Transverse colon (tissue), 4 donors: ENCODE measurements around the gene BCAS1. TPM values are rescaled to one million over a fixed set of nuclear protein-coding genes. Genes with fewer than 3 reads are reported as not detected.
A peak's percentile ranks its signal among the peaks of the same experiment; 100 is the strongest.

Experiments used
- DNase-seq: peaks from one replicate; pipeline ENCODE4 v3.0.0-alpha.2; 2019
- H3K27ac ChIP-seq, 4 donors: fragments of 200-600 bp; sonication (generic); 2 replicates each; pipeline ENCODE4 v1.5.1; 2016 to 2018; ENCODE audit warnings: inconsistent platforms in 4 of 4
- H3K27me3 ChIP-seq: fragments of 200-600 bp; sonication (generic); 2 replicates; pipeline ENCODE4 v1.5.1; 2017; ENCODE audit warnings: inconsistent platforms
- H3K36me3 ChIP-seq, 4 donors: fragments of 200-600 bp; sonication (generic); 2 replicates each; pipeline ENCODE4 v1.5.1; 2017 to 2019; ENCODE audit warnings: inconsistent platforms in 4 of 4
- H3K4me1 ChIP-seq, 4 donors: fragments of 200-600 bp; sonication (generic); 2 replicates each; pipeline ENCODE4 v1.5.1; 2017 to 2020; ENCODE audit warnings: inconsistent platforms in 4 of 4
- H3K4me3 ChIP-seq, 4 donors: fragments of 200-600 bp; sonication (generic); 1 replicate in 1 of 4; 2 replicates in 3 of 4; pipeline versions ENCODE4 v1.5.1 to v1.6.1; 2017 to 2019; ENCODE audit warnings: inconsistent platforms in 4 of 4
- H3K9me3 ChIP-seq, 2 donors: fragments of 200-600 bp; sonication (generic); 2 replicates each; pipeline ENCODE4 v1.5.1; 2017 to 2019; ENCODE audit warnings: inconsistent platforms in 2 of 2
- EP300 ChIP-seq: sonication (generic); formaldehyde crosslinking; IDR thresholded peaks from one replicate; pipeline ENCODE4 v1.6.1; 2017; ENCODE audit warnings: antibody characterized with exemption, low read depth
- POLR2A ChIP-seq: fragments of 450-650 bp; IDR thresholded peaks from one replicate; pipeline ENCODE4 v1.6.1; 2016; ENCODE audit warnings: antibody characterized with exemption, mild to moderate bottlenecking, moderate library complexity
- POLR2AphosphoS5 ChIP-seq, 3 donors: sonication (generic); formaldehyde crosslinking; IDR thresholded peaks; one replicate each; pipeline ENCODE4 v1.6.1; 2016; ENCODE audit warnings: antibody characterized with exemption in 3 of 3
- WGBS, 2 donors: methylation state at CpG; one replicate each; pipeline ENCODE4 v1.1.5; 2018; ENCODE audit warnings: low coverage in 1 of 2; 5-methylcytosine and 5-hydroxymethylcytosine counted together
- in situ Hi-C, 4 donors: fragments of 200-750 bp; cut with MboI; loops; one replicate each; pipeline versions ENCODE4 v1.15.0 to v1.15.1; 2017; ENCODE audit warnings: low sequenced_read_pairs in 3 of 4, low pct_ligation_motif_present in 1 of 4, low pct_unique_long_range_greater_than_20kb in 1 of 4
- intact Hi-C: fragments of 100-400 bp; cut with DNase I; formaldehyde crosslinking; loops from one replicate; pipeline ENCODE4 v1.15.1; 2023; ENCODE audit warnings: low total_unique reads
- total RNA-seq, 4 donors: library from RNA; depleted of rRNA; stranded (reverse); fragments of >200 nt; gene quantifications; one replicate each; pipeline ENCODE4 v1.1.0, GENCODE V29; 2016
- TF ChIP-seq, protein P1 (sequence below), 5 experiments: fragments of 200-600 bp in 3 of 5; fragments of 450-650 bp in 2 of 5; sonication (generic) in 3 of 5; IDR thresholded peaks; 1 replicate in 2 of 5; 2 replicates in 3 of 5; pipeline ENCODE4 v1.5.1; 2016 to 2017; ENCODE audit warnings: antibody characterized with exemption in 5 of 5, inconsistent platforms in 3 of 5, mild to moderate bottlenecking in 2 of 5, moderate library complexity in 1 of 5

Gene BCAS1
- total RNA-seq, 4 donors from 2014 or later: 68.9 to 127 (median 89.0) TPM

- no peaks in the 10 kb centered on the region for H3K36me3 ChIP-seq
- intact Hi-C loops (no loop called here), in situ Hi-C loops (loop anchor here in 1 of 4 donors (25.0 kb wide), 1 partner anchor 562 kb away; no protein-coding TSS in a partner anchor)
These were observed 4.9 kb upstream of the BCAS1 start for GRCh38 chr20:54075322-54075721.

GRCh38 chr20:54074511-54074910 is 4.1 kb upstream of the BCAS1 start:
- no peak for DNase-seq
- in situ Hi-C loops: loop anchor here in 2 of 4 donors (25.0 kb wide), 1 partner anchor 512 kb away; no protein-coding TSS in a partner anchor
- 79 to 85% methylated on average over 2 to 4 of the region's 4 CpGs for WGBS, 2 donors
- H3K4me1 ChIP-seq: peaks cover 0 to 22% (median 7%) of the 10 kb centered on the region in 4 donors
- no peaks in the 10 kb centered on the region for H3K27me3 ChIP-seq
- H3K27ac ChIP-seq: peak overlapping the region in 2 of 4 donors; percentile 18 to 36
- intact Hi-C loops: no loop called here
- no peaks in the 10 kb centered on the region for H3K9me3 ChIP-seq
- no peaks in the 10 kb centered on the region for H3K36me3 ChIP-seq
- TF ChIP-seq POLR2A (no peak), EP300 (no peak), POLR2AphosphoS5 (IDR thresholded peaks at IDR 0.05) (no peak)
- TF ChIP-seq, protein P1, sequence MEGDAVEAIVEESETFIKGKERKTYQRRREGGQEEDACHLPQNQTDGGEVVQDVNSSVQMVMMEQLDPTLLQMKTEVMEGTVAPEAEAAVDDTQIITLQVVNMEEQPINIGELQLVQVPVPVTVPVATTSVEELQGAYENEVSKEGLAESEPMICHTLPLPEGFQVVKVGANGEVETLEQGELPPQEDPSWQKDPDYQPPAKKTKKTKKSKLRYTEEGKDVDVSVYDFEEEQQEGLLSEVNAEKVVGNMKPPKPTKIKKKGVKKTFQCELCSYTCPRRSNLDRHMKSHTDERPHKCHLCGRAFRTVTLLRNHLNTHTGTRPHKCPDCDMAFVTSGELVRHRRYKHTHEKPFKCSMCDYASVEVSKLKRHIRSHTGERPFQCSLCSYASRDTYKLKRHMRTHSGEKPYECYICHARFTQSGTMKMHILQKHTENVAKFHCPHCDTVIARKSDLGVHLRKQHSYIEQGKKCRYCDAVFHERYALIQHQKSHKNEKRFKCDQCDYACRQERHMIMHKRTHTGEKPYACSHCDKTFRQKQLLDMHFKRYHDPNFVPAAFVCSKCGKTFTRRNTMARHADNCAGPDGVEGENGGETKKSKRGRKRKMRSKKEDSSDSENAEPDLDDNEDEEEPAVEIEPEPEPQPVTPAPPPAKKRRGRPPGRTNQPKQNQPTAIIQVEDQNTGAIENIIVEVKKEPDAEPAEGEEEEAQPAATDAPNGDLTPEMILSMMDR (IDR thresholded peaks at IDR 0.05): no peak
- H3K4me3 ChIP-seq: no peak overlapping the region

More at GRCh38 chr20:54075322-54075721, 4.9 kb upstream of the BCAS1 start:
- DNase-seq: no peak
- Histone ChIP-seq H3K27ac (peak overlapping the region in 1 of 4 donors; percentile 36), H3K27me3 (no peaks in the 10 kb centered on the region), H3K4me1 (peaks cover 0 to 19% (median 4%) of the 10 kb centered on the region in 4 donors), H3K9me3 (no peaks in the 10 kb centered on the region), H3K4me3 (no peak overlapping the region)
- TF ChIP-seq POLR2AphosphoS5 (IDR thresholded peaks at IDR 0.05): no peak
- no peak for TF ChIP-seq POLR2A
- TF ChIP-seq EP300: no peak
- 50 to 54% methylated on average over 1 of the region's 1 CpG for WGBS, 2 donors

DNA sequence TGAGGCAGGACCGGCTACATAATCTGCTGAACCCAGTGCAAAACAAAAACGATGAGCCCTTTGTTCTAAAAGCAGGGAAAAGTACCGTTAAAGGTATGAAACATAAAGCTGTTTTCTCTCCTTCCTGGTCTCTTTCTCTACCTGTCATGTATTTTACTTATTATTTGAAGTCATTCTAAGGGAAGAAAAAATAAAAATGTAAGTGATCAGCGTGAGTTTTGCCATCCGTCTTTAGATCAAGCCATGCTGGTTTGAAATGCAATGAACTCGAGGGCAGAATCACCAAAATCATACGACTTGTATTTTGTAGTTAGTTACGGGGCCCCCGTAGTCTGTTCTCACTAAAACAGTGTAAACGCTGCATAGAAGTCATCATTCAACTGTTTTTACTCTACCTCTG is 2.9 kb upstream of the BCAS1 start:
- Histone ChIP-seq H3K27ac (no peak overlapping the region), H3K36me3 (no peaks in the 10 kb centered on the region), H3K4me1 (peaks cover 0 to 30% (median 11%) of the 10 kb centered on the region in 4 donors), H3K27me3 (no peaks in the 10 kb centered on the region), H3K9me3 (no peaks in the 10 kb centered on the region), H3K4me3 (no peak overlapping the region)
- intact Hi-C loops: no loop called here
- TF ChIP-seq EP300: no peak
- TF ChIP-seq, protein P1 (IDR thresholded peaks at IDR 0.05): no peak
- TF ChIP-seq POLR2A: no peak
- TF ChIP-seq POLR2AphosphoS5 (IDR thresholded peaks at IDR 0.05): no peak
- DNase-seq: no peak
- in situ Hi-C loops: loop anchor here in 2 of 4 donors (25.0 kb wide), 1 partner anchor 511 kb away; no protein-coding TSS in a partner anchor
- WGBS, 2 donors: 80 to 89% methylated on average over 9 to 10 of the region's 10 CpGs

DNA sequence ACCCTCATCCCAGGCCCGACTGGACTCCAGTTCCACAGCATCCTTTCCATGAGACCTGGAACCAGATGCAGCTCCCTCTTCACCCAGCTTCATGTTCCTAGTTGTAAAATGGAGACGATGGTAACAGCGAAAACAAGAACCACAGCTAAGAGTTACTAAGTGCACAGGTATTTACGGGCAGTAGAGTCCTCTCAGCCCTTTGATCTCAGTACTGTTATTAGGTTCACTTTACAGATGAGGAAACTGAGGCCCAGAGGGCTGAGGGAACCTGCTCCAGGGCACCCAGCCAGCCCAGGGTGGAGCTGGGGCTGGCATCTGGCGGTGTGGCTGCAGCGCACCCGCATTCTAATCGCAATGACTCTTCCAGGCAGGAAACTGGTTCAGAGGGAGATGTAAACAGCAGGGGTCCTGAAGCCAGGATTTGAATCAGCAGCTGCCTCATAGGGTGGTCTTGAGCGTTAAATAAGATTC is 858 bp downstream of the BCAS1 start:
- Histone ChIP-seq H3K27me3 (no peaks in the 10 kb centered on the region), H3K4me3 (peak overlapping the region in 3 of 4 donors; percentile 16 to 51 (median 24)), H3K27ac (peak overlapping the region; percentile 74 to 87 (median 82)), H3K9me3 (no peaks in the 10 kb centered on the region), H3K4me1 (peaks cover 0 to 48% (median 25%) of the 10 kb centered on the region in 4 donors), H3K36me3 (no peaks in the 10 kb centered on the region)
- TF ChIP-seq EP300: no peak
- TF ChIP-seq, protein P1 (IDR thresholded peaks at IDR 0.05): no peak
- no peak for TF ChIP-seq POLR2AphosphoS5 (IDR thresholded peaks at IDR 0.05)
- TF ChIP-seq POLR2A: no peak
- intact Hi-C loops (no loop called here), in situ Hi-C loops (loop anchor here in 3 of 4 donors (10.0 to 25.0 kb wide), 2 partner anchors 495 to 507 kb away; no protein-coding TSS in a partner anchor)
- WGBS, 2 donors: 50 to 64% methylated on average over 4 to 9 of the region's 9 CpGs
- peak; percentile 39 for DNase-seq
